ENCODE results near the gene ELAVL4.

DNA sequence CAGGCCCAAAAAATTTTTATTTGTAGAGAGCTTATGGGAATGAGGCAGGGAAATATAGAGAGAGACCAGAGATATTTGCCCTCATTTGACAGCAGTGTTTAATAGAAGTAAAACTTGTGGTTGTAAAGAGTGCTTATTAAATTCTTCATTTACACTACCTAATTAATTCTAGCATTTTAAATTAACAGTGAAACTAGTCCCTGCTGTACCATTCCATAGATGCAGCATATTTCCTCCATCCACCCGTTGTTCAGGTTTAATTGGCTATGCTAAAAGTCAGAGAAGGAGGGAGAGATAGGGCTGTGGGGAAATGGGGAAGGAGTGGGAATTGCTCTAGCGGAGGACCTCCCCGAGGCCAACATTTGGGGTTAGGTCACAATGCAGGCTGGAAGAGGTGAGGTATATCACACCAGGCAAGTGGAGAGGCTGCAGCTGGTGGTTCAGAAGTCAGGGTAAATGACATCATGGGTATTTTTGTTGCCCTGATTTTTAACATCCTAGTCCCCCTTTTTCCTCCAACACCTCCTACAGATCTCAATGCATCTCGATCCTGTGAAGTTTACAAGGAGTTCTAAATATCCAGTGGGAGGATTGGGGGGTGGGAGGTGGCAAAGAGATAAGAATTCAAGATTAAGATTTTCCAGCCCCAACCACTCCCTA, 38.6 kb downstream of the ELAVL4 start:
- TF ChIP-seq, protein P1, sequence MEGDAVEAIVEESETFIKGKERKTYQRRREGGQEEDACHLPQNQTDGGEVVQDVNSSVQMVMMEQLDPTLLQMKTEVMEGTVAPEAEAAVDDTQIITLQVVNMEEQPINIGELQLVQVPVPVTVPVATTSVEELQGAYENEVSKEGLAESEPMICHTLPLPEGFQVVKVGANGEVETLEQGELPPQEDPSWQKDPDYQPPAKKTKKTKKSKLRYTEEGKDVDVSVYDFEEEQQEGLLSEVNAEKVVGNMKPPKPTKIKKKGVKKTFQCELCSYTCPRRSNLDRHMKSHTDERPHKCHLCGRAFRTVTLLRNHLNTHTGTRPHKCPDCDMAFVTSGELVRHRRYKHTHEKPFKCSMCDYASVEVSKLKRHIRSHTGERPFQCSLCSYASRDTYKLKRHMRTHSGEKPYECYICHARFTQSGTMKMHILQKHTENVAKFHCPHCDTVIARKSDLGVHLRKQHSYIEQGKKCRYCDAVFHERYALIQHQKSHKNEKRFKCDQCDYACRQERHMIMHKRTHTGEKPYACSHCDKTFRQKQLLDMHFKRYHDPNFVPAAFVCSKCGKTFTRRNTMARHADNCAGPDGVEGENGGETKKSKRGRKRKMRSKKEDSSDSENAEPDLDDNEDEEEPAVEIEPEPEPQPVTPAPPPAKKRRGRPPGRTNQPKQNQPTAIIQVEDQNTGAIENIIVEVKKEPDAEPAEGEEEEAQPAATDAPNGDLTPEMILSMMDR (IDR thresholded peaks at IDR 0.05 in 2 of 3, conservative IDR thresholded peaks at IDR 0.05 in 1 of 3; ENCODE audit: borderline replicate concordance in 1 of 3, insufficient read depth in 1 of 3, low read depth in 2 of 3, low read length in 2 of 3): no peak
- TF ChIP-seq POLR2A (IDR thresholded peaks at IDR 0.05; ENCODE audit: borderline replicate concordance, extremely low read depth, insufficient read depth, insufficient read length): no peak
- no peak for TF ChIP-seq CEBPB (IDR thresholded peaks at IDR 0.05; ENCODE audit: low read depth)
- TF ChIP-seq EZH2 (IDR thresholded peaks at IDR 0.05): no peak
- TF ChIP-seq EGR1 (IDR thresholded peaks at IDR 0.05; ENCODE audit: low read depth): no peak
- no peak for TF ChIP-seq JUND (IDR thresholded peaks at IDR 0.05)

Data from HCT116 (cell line).